HepG2 (cell line): ENCODE results near the gene EDC3. TPM values are rescaled to one million over a fixed set of nuclear protein-coding genes. Genes with fewer than 3 reads are reported as not detected.

Experiments
- DDIT3 ChIP-seq: sonication (generic); formaldehyde crosslinking; IDR thresholded peaks from 2 replicates; pipeline ENCODE4 v1.4.0; 2020; ENCODE audit warnings: mild to moderate bottlenecking, missing genetic modification reagents
- ELF1 ChIP-seq: sonication (generic); formaldehyde crosslinking; IDR thresholded peaks from 2 replicates; pipeline ENCODE4 v1.4.0; 2020; ENCODE audit warnings: missing genetic modification reagents
- ETV5 ChIP-seq: IDR thresholded peaks from 2 replicates; pipeline ENCODE4 v1.6.1; 2018; ENCODE audit warnings: missing biosample characterization, missing genetic modification reagents, inconsistent platforms, borderline replicate concordance
- GTF3A ChIP-seq: sonication (generic); formaldehyde crosslinking; conservative IDR thresholded peaks from 2 replicates; pipeline ENCODE4 v1.4.0; 2020; ENCODE audit warnings: mild to moderate bottlenecking, missing genetic modification reagents
- KDM4B ChIP-seq: sonication (generic); formaldehyde crosslinking; IDR thresholded peaks from 2 replicates; pipeline ENCODE4 v1.4.0; 2020; ENCODE audit warnings: missing genetic modification reagents
- KLF11 ChIP-seq: IDR thresholded peaks from 2 replicates; pipeline ENCODE4 v1.6.1; 2016; ENCODE audit warnings: missing compliant biosample characterization
- MAFG ChIP-seq: sonication (generic); formaldehyde crosslinking; IDR thresholded peaks from 2 replicates; pipeline ENCODE4 v1.5.1; 2020; ENCODE audit warnings: mild to moderate bottlenecking, missing genetic modification reagents
- MAZ ChIP-seq, 2 experiments: sonication (generic) in 1 of 2; formaldehyde crosslinking in 1 of 2; IDR thresholded peaks; 2 replicates each; pipeline versions ENCODE4 v1.5.0 to v1.6.1; 2012 to 2020; ENCODE audit warnings: low read depth in 2 of 2, mild to moderate bottlenecking in 2 of 2, borderline replicate concordance in 1 of 2, improper control_type of control experiment in 1 of 2, low read length in 1 of 2, missing genetic modification reagents in 1 of 2, moderate library complexity in 1 of 2
- MXD1 ChIP-seq: sonication (generic); formaldehyde crosslinking; IDR thresholded peaks from 2 replicates; pipeline ENCODE4 v1.4.0; 2020; ENCODE audit warnings: mild to moderate bottlenecking, missing genetic modification reagents
- PCBP1 ChIP-seq: fragments of 200-400 bp; formaldehyde crosslinking; IDR thresholded peaks from 2 replicates; pipeline ENCODE4 v1.6.1; 2017; ENCODE audit warnings: mild to moderate bottlenecking, low read depth, low read length, borderline replicate concordance
- PHF20 ChIP-seq: sonication (generic); formaldehyde crosslinking; IDR thresholded peaks from 2 replicates; pipeline ENCODE4 v1.5.0; 2020; ENCODE audit warnings: mild to moderate bottlenecking, missing genetic modification reagents
- PLSCR1 ChIP-seq: sonication (generic); formaldehyde crosslinking; IDR thresholded peaks from 2 replicates; pipeline ENCODE4 v1.5.0; 2020; ENCODE audit warnings: missing genetic modification reagents, mild to moderate bottlenecking, borderline replicate concordance
- PREB ChIP-seq: sonication (generic); formaldehyde crosslinking; IDR thresholded peaks from 2 replicates; pipeline ENCODE4 v1.4.0; 2020; ENCODE audit warnings: missing genetic modification reagents
- PRPF4 ChIP-seq: fragments of 200-400 bp; formaldehyde crosslinking; IDR thresholded peaks from 2 replicates; pipeline ENCODE4 v1.6.1; 2016; ENCODE audit warnings: low read length, low read depth; ENCODE audit not compliant: poor library complexity, severe bottlenecking
- SP4 ChIP-seq: sonication (generic); formaldehyde crosslinking; IDR thresholded peaks from 2 replicates; pipeline ENCODE4 v1.8.1; 2023; ENCODE audit warnings: mild to moderate bottlenecking, missing genetic modification reagents
- TARDBP ChIP-seq: sonication (generic); formaldehyde crosslinking; IDR thresholded peaks from 2 replicates; pipeline ENCODE4 v1.8.0; 2022; ENCODE audit warnings: mild to moderate bottlenecking, missing genetic modification reagents
- TEAD3 ChIP-seq: optimal IDR thresholded peaks from 2 replicates; pipeline ENCODE3; 2016; ENCODE audit warnings: borderline replicate concordance
- ZHX2 ChIP-seq, 2 experiments: sonication (generic) in 1 of 2; formaldehyde crosslinking in 1 of 2; IDR thresholded peaks; 2 replicates each; pipeline versions ENCODE4 v1.6.1 to v1.9.0; 2014 to 2022; ENCODE audit warnings: antibody characterized with exemption in 1 of 2, borderline replicate concordance in 1 of 2, inconsistent platforms in 1 of 2, low read depth in 1 of 2, missing genetic modification reagents in 1 of 2
- ZSCAN20 ChIP-seq: sonication (generic); formaldehyde crosslinking; IDR thresholded peaks from 2 replicates; pipeline ENCODE4 v1.4.0; 2020; ENCODE audit warnings: missing genetic modification reagents, mild to moderate bottlenecking, borderline replicate concordance
- ZSCAN31 ChIP-seq: sonication (generic); formaldehyde crosslinking; IDR thresholded peaks from 2 replicates; pipeline ENCODE4 v1.5.0; 2020; ENCODE audit warnings: low read depth, mild to moderate bottlenecking, missing genetic modification reagents
- polyA plus RNA-seq, 8 experiments: library from polyadenylated mRNA; depleted of rRNA in 3 of 8; stranded (reverse) in 7 of 8; unstranded in 1 of 8; fragments of >200 nt; fragmentation: Illumina TruSeq in 4 of 8; extraction: Trizol in 4 of 8; gene quantifications; 2 replicates each; pipeline versions ENCODE4 v1.2.1 to v1.2.3, GENCODE V29; 2011 to 2016; ENCODE audit warnings: low read depth in 4 of 8, missing spikeins in 1 of 8, mixed read lengths in 1 of 8; ENCODE audit not compliant: insufficient read depth in 1 of 8
- total RNA-seq, 5 experiments: library from RNA; depleted of rRNA; stranded (reverse); fragments of >200 nt; fragmentation: Illumina TruSeq; extraction: Trizol; gene quantifications; 2 replicates each; pipeline ENCODE4 v1.2.3, GENCODE V29; 2016; ENCODE audit warnings: low read depth in 1 of 5

Gene EDC3
- total and polyA plus RNA-seq, 2 of the 13 experiments (the other 11 are each of a cell fraction or from before 2014, with no cell fraction given), result 17.4 to 32.0 TPM

- TF ChIP-seq ZHX2 (IDR thresholded peaks at IDR 0.05; ENCODE audit: low read depth), result 0 out of 2 replicates have a peak, but pooled peaks have one; percentile 38
- TF ChIP-seq ZHX2 (CRISPR knock-in tag; IDR thresholded peaks at IDR 0.05; ENCODE audit: borderline replicate concordance), result no peak
- TF ChIP-seq PRPF4, result no peak
- peak; percentile 54; the same call in 1 of the 2 replicates for TF ChIP-seq MAZ (IDR thresholded peaks at IDR 0.05; ENCODE audit: borderline replicate concordance, low read depth, low read length)
- TF ChIP-seq MAZ (CRISPR knock-in tag; IDR thresholded peaks at IDR 0.05; ENCODE audit: low read depth), result peak; percentile 83
- no peak for TF ChIP-seq PREB (CRISPR knock-in tag)
- 0 out of 2 replicates have a peak, but pooled peaks have one; percentile 46 for TF ChIP-seq PHF20 (CRISPR knock-in tag)
- no peak for TF ChIP-seq DDIT3 (CRISPR knock-in tag)
- no peak for TF ChIP-seq MXD1 (CRISPR knock-in tag)
- TF ChIP-seq MAFG (CRISPR knock-in tag), result no peak
- TF ChIP-seq PCBP1, result no peak
- no peak for TF ChIP-seq ZSCAN20 (CRISPR knock-in tag)
- peak; percentile 96 for TF ChIP-seq TEAD3 (CRISPR knock-in tag)
- TF ChIP-seq TARDBP (CRISPR knock-in tag), result peak; percentile 86
- no peak for TF ChIP-seq PLSCR1 (CRISPR knock-in tag)
- TF ChIP-seq GTF3A (CRISPR knock-in tag), result no peak
- TF ChIP-seq SP4 (CRISPR knock-in tag), result 0 out of 2 replicates have a peak, but pooled peaks have one; percentile 35
- TF ChIP-seq ZSCAN31, result peak; percentile 68; the same call in 1 of the 2 replicates
- TF ChIP-seq ETV5 (CRISPR knock-in tag), result peak; percentile 89
- no peak for TF ChIP-seq KLF11 (CRISPR knock-in tag)
- TF ChIP-seq ELF1 (CRISPR knock-in tag), result peak; percentile 50
- TF ChIP-seq KDM4B (CRISPR knock-in tag), result peak; percentile 55; the same call in 1 of the 2 replicates
These were observed 34.9 kb upstream of the EDC3 start (continued) for GRCh38 chr15:74730619-74731316.
